Epithelial cell of proximal tubule (primary cell): ENCODE data around the gene RNF125. TPM values are rescaled to one million over a fixed set of nuclear protein-coding genes. Genes with fewer than 3 reads are reported as not detected.
"Not testable (repeated sequence)": the region's sequence is repeated elsewhere in the genome, so short reads cannot be mapped to it uniquely, and the experiment has no call there.

Experiments
- DNase-seq: peaks from one replicate; pipeline ENCODE4 v3.0.0-alpha.2; 2011; ENCODE audit warnings: low read depth
- H3K4me3 ChIP-seq: 2 replicates; pipeline ENCODE4 v1.5.1; 2011; ENCODE audit warnings: low read depth, mild to moderate bottlenecking, low read length
- CTCF ChIP-seq: conservative IDR thresholded peaks from 2 replicates; pipeline ENCODE4 v1.5.1; 2012; ENCODE audit warnings: low read depth, mild to moderate bottlenecking, low read length
- total RNA-seq: library from RNA; depleted of rRNA; stranded (reverse); fragments of >200 nt; gene quantifications from 2 replicates; pipeline ENCODE4 v1.2.3, GENCODE V29; 2015

Gene RNF125
- total RNA-seq, 1 donor from 2014 or later, result 3.4 TPM

- DNase-seq, result no peak
- no peak for TF ChIP-seq CTCF
- H3K4me3 ChIP-seq, result no peak overlapping the region
Observed at GRCh38 chr18:31979714-31980113, 38.9 kb upstream of the RNF125 start.

DNA sequence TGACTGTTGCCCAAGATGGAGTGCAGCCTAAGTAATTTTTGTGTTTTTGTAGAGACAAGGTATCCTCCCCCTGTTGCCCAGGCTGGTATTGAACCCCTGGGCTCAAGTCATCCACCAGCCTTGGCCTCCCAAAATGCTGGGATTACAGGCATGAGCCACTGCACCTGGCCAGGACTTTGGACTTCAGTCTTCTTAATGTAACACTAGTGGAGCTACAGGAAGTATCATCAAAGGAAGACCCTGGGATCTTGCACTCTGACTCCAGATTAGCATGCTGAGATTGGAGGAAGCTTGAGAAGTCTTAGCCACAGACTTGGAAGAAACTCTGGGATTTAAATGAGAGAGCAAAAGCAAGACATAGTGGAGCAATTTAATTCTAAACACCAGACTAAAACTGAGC, 37.8 kb upstream of the RNF125 start:
- no peak overlapping the region for H3K4me3 ChIP-seq
- DNase-seq, result no peak
- TF ChIP-seq CTCF, result no peak

GRCh38 chr18:31983020-31983419, 35.6 kb upstream of the RNF125 start:
- H3K4me3 ChIP-seq, result no peak overlapping the region
- no peak for TF ChIP-seq CTCF
- DNase-seq, result no peak

DNA sequence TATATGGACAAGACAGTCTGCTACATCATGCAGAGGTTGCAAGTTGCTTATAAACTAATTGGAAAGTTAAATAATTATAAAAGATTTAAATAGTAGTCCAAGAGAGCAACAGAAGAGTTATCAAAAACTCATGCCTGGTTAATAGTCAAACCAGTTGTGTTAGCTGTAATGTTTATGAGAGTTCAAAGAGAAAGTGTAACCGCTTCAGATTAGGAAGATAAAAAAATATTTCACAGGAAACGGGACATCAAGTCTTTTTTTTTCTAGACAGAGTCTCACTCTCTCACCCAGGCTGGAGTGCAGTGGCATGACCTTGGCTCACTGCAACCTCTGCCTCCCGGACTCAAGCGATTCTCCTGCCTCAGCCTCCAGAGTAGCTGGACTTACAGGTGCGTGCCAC, 34.6 kb upstream of the RNF125 start:
- no peak for TF ChIP-seq CTCF
- no peak overlapping the region for H3K4me3 ChIP-seq
- no peak for DNase-seq

GRCh38 chr18:31990823-31991222, 27.8 kb upstream of the RNF125 start:
- TF ChIP-seq CTCF, result no peak
- peak; percentile 13 for DNase-seq
- no peak overlapping the region for H3K4me3 ChIP-seq

DNA sequence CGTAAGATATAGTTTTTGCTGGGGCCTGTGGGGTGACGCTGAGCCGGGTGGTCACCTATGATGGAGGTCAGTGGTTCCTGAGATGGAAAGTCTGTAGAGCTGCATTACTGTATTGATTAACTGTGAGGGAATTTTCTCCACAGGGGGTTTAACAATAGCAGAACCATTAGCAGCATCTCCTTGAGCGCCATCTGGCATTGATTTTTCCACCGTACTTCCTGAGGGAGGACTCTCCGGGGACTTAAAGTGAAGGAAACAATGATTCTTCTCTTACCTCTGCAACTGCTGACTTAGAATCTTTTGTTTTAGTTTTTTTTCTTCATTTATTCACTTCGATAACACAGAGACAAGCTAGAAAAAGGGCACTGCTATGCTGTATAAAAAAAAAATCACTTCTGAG, 22.6 kb upstream of the RNF125 start:
- no peak overlapping the region for H3K4me3 ChIP-seq
- no peak for DNase-seq
- TF ChIP-seq CTCF, result no peak

GRCh38 chr18:31998880-31999412, 19.7 kb upstream of the RNF125 start:
- DNase-seq, result no peak
- no peak for TF ChIP-seq CTCF
- no peak overlapping the region for H3K4me3 ChIP-seq

- not testable (repeated sequence) for DNase-seq, H3K4me3 ChIP-seq
Observed at GRCh38 chr18:32001141-32001540, 17.5 kb upstream of the RNF125 start.

GRCh38 chr18:32003822-32004221, 14.8 kb upstream of the RNF125 start:
- not testable (repeated sequence) for DNase-seq, H3K4me3 ChIP-seq
